Liver (tissue), 9 donors: ENCODE measurements around the gene FAAP24. TPM values are rescaled to one million over a fixed set of nuclear protein-coding genes. Genes with fewer than 3 reads are reported as not detected.
A peak's percentile ranks its signal among the peaks of the same experiment; 100 is the strongest.

ENCODE experiments used
- DNase-seq: peaks from one replicate; pipeline ENCODE4 v3.0.0-alpha.2; 2017; ENCODE audit warnings: low spot score
- H3K27ac ChIP-seq, 2 donors: one replicate each; pipeline ENCODE4 v1.7.0; 2013; ENCODE audit warnings: inconsistent platforms in 2 of 2, low read length in 2 of 2, control low read depth in 1 of 2, low read depth in 1 of 2, mild to moderate bottlenecking in 1 of 2
- H3K27me3 ChIP-seq, 4 donors: one replicate each; pipeline versions ENCODE4 v1.6.1 to v1.7.0; 2013; ENCODE audit warnings: low read length in 3 of 4, inconsistent platforms in 1 of 4, mild to moderate bottlenecking in 1 of 4, moderate library complexity in 1 of 4; ENCODE audit not compliant: control insufficient read depth in 4 of 4, insufficient read depth in 4 of 4
- H3K36me3 ChIP-seq, 4 donors: one replicate each; pipeline versions ENCODE4 v1.6.1 to v1.7.0; 2013; ENCODE audit warnings: low read length in 3 of 4, mild to moderate bottlenecking in 3 of 4, low read depth in 1 of 4, moderate library complexity in 1 of 4; ENCODE audit not compliant: control insufficient read depth in 4 of 4, insufficient read depth in 3 of 4
- H3K4me1 ChIP-seq, 4 donors: one replicate each; pipeline versions ENCODE4 v1.6.1 to v1.7.0; 2013; ENCODE audit warnings: low read length in 3 of 4, mild to moderate bottlenecking in 3 of 4, moderate library complexity in 1 of 4; ENCODE audit not compliant: control insufficient read depth in 4 of 4, insufficient read depth in 4 of 4
- H3K4me3 ChIP-seq, 3 donors: one replicate each; pipeline versions ENCODE4 v1.6.1 to v1.7.0; 2013; ENCODE audit warnings: low read length in 3 of 3, control low read depth in 1 of 3, low read depth in 1 of 3, mild to moderate bottlenecking in 1 of 3
- H3K9ac ChIP-seq, 2 donors: one replicate each; pipeline ENCODE4 v1.7.0; 2013; ENCODE audit warnings: low read length in 2 of 2, mild to moderate bottlenecking in 2 of 2, moderate library complexity in 2 of 2, control low read depth in 1 of 2, low read depth in 1 of 2
- H3K9me3 ChIP-seq, 4 donors: one replicate each; pipeline versions ENCODE4 v1.6.1 to v1.7.0; 2013; ENCODE audit warnings: low read length in 3 of 4; ENCODE audit not compliant: control insufficient read depth in 4 of 4
- CTCF ChIP-seq: fragments of 150-350 bp; IDR thresholded peaks from 2 replicates; pipeline ENCODE4 v1.5.1; 2017; ENCODE audit warnings: improper control_type of control experiment, low read depth, low read length; ENCODE audit not compliant: missing input control
- EGR1 ChIP-seq, 2 donors: IDR thresholded peaks; 2 replicates each; pipeline ENCODE4 v1.6.1; 2016 to 2018; ENCODE audit warnings: antibody characterized with exemption in 2 of 2, low read depth in 2 of 2
- FOXA1 ChIP-seq: IDR thresholded peaks from 2 replicates; pipeline ENCODE4 v1.6.1; 2016; ENCODE audit warnings: antibody characterized with exemption
- FOXA2 ChIP-seq: IDR thresholded peaks from 2 replicates; pipeline ENCODE4 v1.6.1; 2016; ENCODE audit warnings: antibody characterized with exemption
- GABPA ChIP-seq, 2 donors: IDR thresholded peaks in 1 of 2; conservative IDR thresholded peaks in 1 of 2; 2 replicates each; pipeline ENCODE4 v1.6.1; 2016; ENCODE audit warnings: antibody characterized with exemption in 2 of 2, mild to moderate bottlenecking in 1 of 2, moderate library complexity in 1 of 2
- HNF4A ChIP-seq, 2 donors: conservative IDR thresholded peaks; 2 replicates each; pipeline ENCODE4 v1.6.1; 2016; ENCODE audit warnings: antibody characterized with exemption in 2 of 2, mild to moderate bottlenecking in 2 of 2
- HNF4G ChIP-seq: IDR thresholded peaks from 2 replicates; pipeline ENCODE4 v1.6.1; 2016; ENCODE audit warnings: antibody characterized with exemption
- JUND ChIP-seq, 2 donors: IDR thresholded peaks; 2 replicates each; pipeline ENCODE4 v1.6.1; 2016; ENCODE audit warnings: antibody characterized with exemption in 2 of 2
- RXRA ChIP-seq, 2 donors: IDR thresholded peaks; 2 replicates each; pipeline ENCODE4 v1.6.1; 2017 to 2018; ENCODE audit warnings: antibody characterized with exemption in 2 of 2, mild to moderate bottlenecking in 1 of 2
- SP1 ChIP-seq: IDR thresholded peaks from 2 replicates; pipeline ENCODE4 v1.6.1; 2018; ENCODE audit warnings: antibody characterized with exemption, mild to moderate bottlenecking
- TAF1 ChIP-seq: conservative IDR thresholded peaks from 2 replicates; pipeline ENCODE4 v1.6.1; 2016; ENCODE audit warnings: antibody characterized with exemption, mild to moderate bottlenecking
- YY1 ChIP-seq: IDR thresholded peaks from 2 replicates; pipeline ENCODE4 v1.6.1; 2016; ENCODE audit warnings: antibody characterized with exemption, mild to moderate bottlenecking
- WGBS: extraction: QIAGEN DNeasy Blood & Tissue Kit; methylation state at CpG from one replicate; pipeline ENCODE4 v1.1.7; 2013; 5-methylcytosine and 5-hydroxymethylcytosine counted together
- polyA plus RNA-seq, 2 donors: library from polyadenylated mRNA; stranded (reverse) in 1 of 2; unstranded in 1 of 2; fragments of 200-250 nt in 1 of 2; fragments of >200 nt in 1 of 2; fragmentation: Nextera tagmentation in 1 of 2; extraction: Ambion mirVana in 1 of 2; gene quantifications; one replicate each; pipeline versions ENCODE4 v1.2.1 to v1.2.3, GENCODE V29; 2013 to 2015
- total RNA-seq, 2 donors: library from RNA; depleted of rRNA; stranded (reverse); fragments of >200 nt; gene quantifications; one replicate each; pipeline ENCODE4 v1.2.3, GENCODE V29; 2014
- TF ChIP-seq, protein P1 (sequence below): IDR thresholded peaks from 2 replicates; pipeline ENCODE4 v1.6.1; 2016; ENCODE audit warnings: antibody characterized with exemption
- TF ChIP-seq, protein P2 (sequence below): IDR thresholded peaks from 2 replicates; pipeline ENCODE4 v1.6.1; 2016; ENCODE audit warnings: antibody characterized with exemption
- TF ChIP-seq, protein P3 (sequence below): IDR thresholded peaks from 2 replicates; pipeline ENCODE4 v1.6.1; 2016; ENCODE audit warnings: antibody characterized with exemption
- TF ChIP-seq, protein P4 (sequence below): IDR thresholded peaks from 2 replicates; pipeline ENCODE4 v1.6.1; 2016; ENCODE audit warnings: antibody characterized with exemption, mild to moderate bottlenecking
- donor health status: healthy.
- donor health status: healthy.
- donor health status: healthy.
- donor health status: healthy.
- donor health status: healthy.

Gene FAAP24
- total and polyA plus RNA-seq, 4 donors = 0.19 to 1.1 (median 0.27) TPM

GRCh38 chr19:32966750-32967149 lies 5.3 kb upstream of the FAAP24 start:
- Histone ChIP-seq H3K9me3 (no peaks in the 10 kb centered on the region), H3K9ac (no peak overlapping the region), H3K36me3 (peaks cover 0 to 5% (median 2%) of the 10 kb centered on the region in 4 donors), H3K4me3 (no peak overlapping the region), H3K27me3 (no peaks in the 10 kb centered on the region), H3K4me1 (peaks cover 3 to 6% (median 6%) of the 10 kb centered on the region in 4 donors), H3K27ac (no peak overlapping the region)
- WGBS = 95% methylated on average over 9 of the region's 9 CpGs
- TF ChIP-seq RXRA (IDR thresholded peaks at IDR 0.05) = no peak
- TF ChIP-seq TAF1 = no peak
- TF ChIP-seq CTCF = no peak
- no peak for DNase-seq

- no peak overlapping the region for H3K27ac ChIP-seq
- peaks cover 3 to 9% (median 6%) of the 10 kb centered on the region in 4 donors for H3K4me1 ChIP-seq
- H3K4me3 ChIP-seq = no peak overlapping the region
- no peaks in the 10 kb centered on the region for H3K9me3 ChIP-seq
- no peak for DNase-seq
- H3K36me3 ChIP-seq = peaks cover 0 to 3% (median 0%) of the 10 kb centered on the region in 4 donors
- TF ChIP-seq SP1 (no peak), FOXA1 (no peak), EGR1 (IDR thresholded peaks at IDR 0.05; ENCODE audit: low read depth in 2 of 2) (no peak), RXRA (IDR thresholded peaks at IDR 0.05) (no peak)
- TF ChIP-seq, protein P1, sequence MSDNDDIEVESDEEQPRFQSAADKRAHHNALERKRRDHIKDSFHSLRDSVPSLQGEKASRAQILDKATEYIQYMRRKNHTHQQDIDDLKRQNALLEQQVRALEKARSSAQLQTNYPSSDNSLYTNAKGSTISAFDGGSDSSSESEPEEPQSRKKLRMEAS = no peak
- TF ChIP-seq, protein P2, sequence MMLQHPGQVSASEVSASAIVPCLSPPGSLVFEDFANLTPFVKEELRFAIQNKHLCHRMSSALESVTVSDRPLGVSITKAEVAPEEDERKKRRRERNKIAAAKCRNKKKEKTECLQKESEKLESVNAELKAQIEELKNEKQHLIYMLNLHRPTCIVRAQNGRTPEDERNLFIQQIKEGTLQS = no peak
- 94% methylated on average over 10 of the region's 10 CpGs for whole genome bisulfite sequencing
- no peaks in the 10 kb centered on the region for H3K27me3 ChIP-seq
- no peak overlapping the region for H3K9ac ChIP-seq
These were observed 2.5 kb upstream of the FAAP24 start for GRCh38 chr19:32969549-32969948.

GRCh38 chr19:32971012-32971595 lies 938 bp upstream of the FAAP24 start:
- H3K9me3 ChIP-seq = no peaks in the 10 kb centered on the region
- H3K9ac ChIP-seq = peak overlapping the region; percentile 33 to 37
- H3K36me3 ChIP-seq = peaks cover 0 to 3% (median 0%) of the 10 kb centered on the region in 4 donors
- H3K27me3 ChIP-seq = no peaks in the 10 kb centered on the region
- no peak overlapping the region for H3K27ac ChIP-seq
- DNase-seq = no peak
- peaks cover 3 to 9% (median 6%) of the 10 kb centered on the region in 4 donors for H3K4me1 ChIP-seq
- 33% methylated on average over 21 of the region's 21 CpGs for WGBS
- peak overlapping the region; percentile 55 to 89 (median 89) for H3K4me3 ChIP-seq
- TF ChIP-seq HNF4A (conservative IDR thresholded peaks at IDR 0.05) = no peak
- no peak for TF ChIP-seq SP1
- TF ChIP-seq, protein P3, sequence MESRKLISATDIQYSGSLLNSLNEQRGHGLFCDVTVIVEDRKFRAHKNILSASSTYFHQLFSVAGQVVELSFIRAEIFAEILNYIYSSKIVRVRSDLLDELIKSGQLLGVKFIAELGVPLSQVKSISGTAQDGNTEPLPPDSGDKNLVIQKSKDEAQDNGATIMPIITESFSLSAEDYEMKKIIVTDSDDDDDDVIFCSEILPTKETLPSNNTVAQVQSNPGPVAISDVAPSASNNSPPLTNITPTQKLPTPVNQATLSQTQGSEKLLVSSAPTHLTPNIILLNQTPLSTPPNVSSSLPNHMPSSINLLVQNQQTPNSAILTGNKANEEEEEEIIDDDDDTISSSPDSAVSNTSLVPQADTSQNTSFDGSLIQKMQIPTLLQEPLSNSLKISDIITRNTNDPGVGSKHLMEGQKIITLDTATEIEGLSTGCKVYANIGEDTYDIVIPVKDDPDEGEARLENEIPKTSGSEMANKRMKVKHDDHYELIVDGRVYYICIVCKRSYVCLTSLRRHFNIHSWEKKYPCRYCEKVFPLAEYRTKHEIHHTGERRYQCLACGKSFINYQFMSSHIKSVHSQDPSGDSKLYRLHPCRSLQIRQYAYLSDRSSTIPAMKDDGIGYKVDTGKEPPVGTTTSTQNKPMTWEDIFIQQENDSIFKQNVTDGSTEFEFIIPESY = no peak
- no peak for TF ChIP-seq GABPA (IDR thresholded peaks at IDR 0.05 in 1 of 2, conservative IDR thresholded peaks at IDR 0.05 in 1 of 2)
- no peak for TF ChIP-seq TAF1
- TF ChIP-seq, protein P1 = no peak
- no peak for TF ChIP-seq HNF4G
- TF ChIP-seq JUND (IDR thresholded peaks at IDR 0.05) = no peak
- no peak for TF ChIP-seq FOXA1
- TF ChIP-seq FOXA2 = no peak
- no peak for TF ChIP-seq YY1
- TF ChIP-seq RXRA (IDR thresholded peaks at IDR 0.05) = no peak
- no peak for TF ChIP-seq CTCF
- TF ChIP-seq EGR1 (IDR thresholded peaks at IDR 0.05; ENCODE audit: low read depth in 2 of 2) = no peak
- TF ChIP-seq, protein P4, sequence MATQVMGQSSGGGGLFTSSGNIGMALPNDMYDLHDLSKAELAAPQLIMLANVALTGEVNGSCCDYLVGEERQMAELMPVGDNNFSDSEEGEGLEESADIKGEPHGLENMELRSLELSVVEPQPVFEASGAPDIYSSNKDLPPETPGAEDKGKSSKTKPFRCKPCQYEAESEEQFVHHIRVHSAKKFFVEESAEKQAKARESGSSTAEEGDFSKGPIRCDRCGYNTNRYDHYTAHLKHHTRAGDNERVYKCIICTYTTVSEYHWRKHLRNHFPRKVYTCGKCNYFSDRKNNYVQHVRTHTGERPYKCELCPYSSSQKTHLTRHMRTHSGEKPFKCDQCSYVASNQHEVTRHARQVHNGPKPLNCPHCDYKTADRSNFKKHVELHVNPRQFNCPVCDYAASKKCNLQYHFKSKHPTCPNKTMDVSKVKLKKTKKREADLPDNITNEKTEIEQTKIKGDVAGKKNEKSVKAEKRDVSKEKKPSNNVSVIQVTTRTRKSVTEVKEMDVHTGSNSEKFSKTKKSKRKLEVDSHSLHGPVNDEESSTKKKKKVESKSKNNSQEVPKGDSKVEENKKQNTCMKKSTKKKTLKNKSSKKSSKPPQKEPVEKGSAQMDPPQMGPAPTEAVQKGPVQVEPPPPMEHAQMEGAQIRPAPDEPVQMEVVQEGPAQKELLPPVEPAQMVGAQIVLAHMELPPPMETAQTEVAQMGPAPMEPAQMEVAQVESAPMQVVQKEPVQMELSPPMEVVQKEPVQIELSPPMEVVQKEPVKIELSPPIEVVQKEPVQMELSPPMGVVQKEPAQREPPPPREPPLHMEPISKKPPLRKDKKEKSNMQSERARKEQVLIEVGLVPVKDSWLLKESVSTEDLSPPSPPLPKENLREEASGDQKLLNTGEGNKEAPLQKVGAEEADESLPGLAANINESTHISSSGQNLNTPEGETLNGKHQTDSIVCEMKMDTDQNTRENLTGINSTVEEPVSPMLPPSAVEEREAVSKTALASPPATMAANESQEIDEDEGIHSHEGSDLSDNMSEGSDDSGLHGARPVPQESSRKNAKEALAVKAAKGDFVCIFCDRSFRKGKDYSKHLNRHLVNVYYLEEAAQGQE = no peak
